Mesenchymal stem cell (in vitro differentiated cells and primary cell): ENCODE data around the gene CD44.

Experiments used
- DNase-seq: peaks from one replicate; pipeline ENCODE4 v3.0.0-alpha.2; 2013
- H2AFZ ChIP-seq: one replicate; pipeline ENCODE4 v1.6.1; 2013; ENCODE audit warnings: low read depth, mild to moderate bottlenecking, control low read depth, inconsistent platforms, low read length, moderate library complexity
- H2AK5ac ChIP-seq: 2 replicates; pipeline ENCODE4 v1.6.1; 2013; ENCODE audit warnings: low read length, moderate library complexity, mild to moderate bottlenecking, inconsistent platforms; ENCODE audit not compliant: severe bottlenecking
- H2BK120ac ChIP-seq: one replicate; pipeline ENCODE4 v1.6.1; 2013; ENCODE audit warnings: low read depth, mild to moderate bottlenecking, inconsistent platforms, low read length, moderate library complexity
- H2BK12ac ChIP-seq, 2 experiments: one replicate each; pipeline ENCODE4 v1.6.1; 2013; ENCODE audit warnings: inconsistent platforms in 2 of 2, low read length in 2 of 2, mild to moderate bottlenecking in 2 of 2, moderate library complexity in 2 of 2, control low read depth in 1 of 2
- H2BK15ac ChIP-seq: one replicate; pipeline ENCODE4 v1.6.1; 2013; ENCODE audit warnings: mild to moderate bottlenecking, low read depth, inconsistent platforms; ENCODE audit not compliant: poor library complexity, severe bottlenecking
- H2BK5ac ChIP-seq: 2 replicates; pipeline ENCODE4 v1.6.1; 2013; ENCODE audit warnings: low read depth, mild to moderate bottlenecking, low read length, control low read depth, inconsistent platforms; ENCODE audit not compliant: poor library complexity, severe bottlenecking
- H3K14ac ChIP-seq, 2 experiments: one replicate each; pipeline ENCODE4 v1.6.1; 2013; ENCODE audit warnings: inconsistent platforms in 2 of 2, low read length in 2 of 2, control low read depth in 1 of 2, mild to moderate bottlenecking in 1 of 2, moderate library complexity in 1 of 2
- H3K18ac ChIP-seq, 2 experiments: one replicate each; pipeline ENCODE4 v1.6.1; 2013; ENCODE audit warnings: inconsistent platforms in 2 of 2, low read length in 2 of 2, control low read depth in 1 of 2, low read depth in 1 of 2, mild to moderate bottlenecking in 1 of 2
- H3K23ac ChIP-seq, 2 experiments: one replicate each; pipeline ENCODE4 v1.6.1; 2013; ENCODE audit warnings: inconsistent platforms in 2 of 2, low read length in 2 of 2, mild to moderate bottlenecking in 2 of 2, moderate library complexity in 2 of 2, control low read depth in 1 of 2
- H3K27ac ChIP-seq: 2 replicates; pipeline ENCODE4 v1.5.1; 2013; ENCODE audit warnings: mild to moderate bottlenecking, moderate library complexity, low read length, control low read depth, inconsistent platforms; ENCODE audit not compliant: poor library complexity, severe bottlenecking
- H3K27me3 ChIP-seq, 2 experiments: 2 replicates each; pipeline versions ENCODE4 v1.6.1 to v1.7.0; 2013; ENCODE audit warnings: low read length in 2 of 2, mild to moderate bottlenecking in 2 of 2, moderate library complexity in 2 of 2, control low read depth in 1 of 2, inconsistent platforms in 1 of 2; ENCODE audit not compliant: control insufficient read depth in 1 of 2, insufficient read depth in 1 of 2
- H3K36me3 ChIP-seq, 2 experiments: 2 replicates each; pipeline versions ENCODE4 v1.6.1 to v1.7.0; 2013; ENCODE audit warnings: low read length in 2 of 2, control low read depth in 1 of 2, inconsistent platforms in 1 of 2, low read depth in 1 of 2, mild to moderate bottlenecking in 1 of 2; ENCODE audit not compliant: insufficient read depth in 2 of 2, control insufficient read depth in 1 of 2
- H3K4ac ChIP-seq, 2 experiments: one replicate each; pipeline ENCODE4 v1.6.1; 2013; ENCODE audit warnings: inconsistent platforms in 2 of 2, low read length in 2 of 2, mild to moderate bottlenecking in 2 of 2, moderate library complexity in 2 of 2, control low read depth in 1 of 2, low read depth in 1 of 2
- H3K4me1 ChIP-seq: 2 replicates; pipeline ENCODE4 v1.6.1; 2013; ENCODE audit warnings: low read depth, low read length, control low read depth; ENCODE audit not compliant: control insufficient read depth, insufficient read depth
- H3K4me2 ChIP-seq: 2 replicates; pipeline ENCODE4 v1.6.1; 2013; ENCODE audit warnings: low read length, mild to moderate bottlenecking, inconsistent platforms; ENCODE audit not compliant: poor library complexity, severe bottlenecking
- H3K4me3 ChIP-seq, 2 experiments: 2 replicates each; pipeline versions ENCODE4 v1.5.1 to v1.7.0; 2013; ENCODE audit warnings: low read length in 2 of 2, mild to moderate bottlenecking in 2 of 2, control low read depth in 1 of 2, low read depth in 1 of 2; ENCODE audit not compliant: insufficient read depth in 1 of 2
- H3K79me1 ChIP-seq: replicated peaks from 2 replicates; pipeline ENCODE4 v1.6.1; 2013; ENCODE audit warnings: mild to moderate bottlenecking, control low read depth, low read length, inconsistent platforms; ENCODE audit not compliant: poor library complexity, severe bottlenecking
- H3K9ac ChIP-seq: 2 replicates; pipeline ENCODE4 v1.7.0; 2013; ENCODE audit warnings: mild to moderate bottlenecking, low read length, moderate library complexity
- H3K9me3 ChIP-seq: 2 replicates; pipeline ENCODE4 v1.7.0; 2013; ENCODE audit warnings: mild to moderate bottlenecking, low read length; ENCODE audit not compliant: control insufficient read depth
- H4K8ac ChIP-seq: one replicate; pipeline ENCODE4 v1.6.1; 2013; ENCODE audit warnings: inconsistent platforms, mild to moderate bottlenecking, low read length, moderate library complexity
- H4K91ac ChIP-seq: one replicate; pipeline ENCODE4 v1.6.1; 2013; ENCODE audit warnings: mild to moderate bottlenecking, low read length, inconsistent platforms
- WGBS: methylation state at CpG from one replicate; pipeline ENCODE4 v1.1.7; 2013; ENCODE audit warnings: mixed read lengths; 5-methylcytosine and 5-hydroxymethylcytosine counted together

The CD44 gene

DNA sequence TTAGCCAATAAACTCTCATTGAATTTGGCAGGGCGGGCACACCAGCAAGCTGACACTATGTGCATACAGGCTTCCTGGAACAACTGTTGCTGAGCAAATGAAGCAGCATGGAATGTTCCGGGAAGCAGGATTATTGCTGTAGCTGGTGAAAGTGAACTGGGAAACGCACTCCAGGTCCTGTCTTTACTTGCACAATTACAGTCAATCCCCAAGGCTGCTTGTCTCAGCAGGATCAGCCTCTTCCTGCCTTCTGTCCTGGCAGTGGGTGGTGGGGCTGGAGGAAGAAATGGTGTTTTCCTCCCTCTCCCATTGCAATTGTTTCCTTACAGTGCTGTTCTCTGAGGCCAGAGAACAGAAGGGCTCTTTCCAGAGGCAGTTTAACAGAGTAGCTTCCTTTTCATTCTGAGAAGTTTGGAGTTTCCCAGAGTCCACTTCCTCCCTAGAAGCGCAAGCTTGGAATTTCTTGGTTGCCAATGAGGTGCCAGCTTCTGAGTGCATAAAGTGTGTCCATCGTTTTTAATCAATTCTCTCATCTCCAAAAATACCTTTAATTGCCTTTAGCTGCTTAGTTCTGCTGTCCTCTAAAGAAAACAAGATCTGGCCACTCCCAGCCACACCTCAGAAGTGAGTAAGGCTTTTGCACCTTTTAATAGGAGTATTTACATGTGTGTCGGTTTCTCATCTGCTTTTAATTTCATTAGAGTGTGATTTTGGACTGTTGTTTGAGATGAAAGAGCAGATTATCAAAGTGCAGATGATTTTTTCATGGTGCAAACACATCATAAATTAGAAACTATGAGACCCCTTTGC lies 19.9 kb downstream of the CD44 start:
- Histone ChIP-seq H4K8ac (no peak overlapping the region), H2BK15ac (no peak overlapping the region), H3K4me3 (peak overlapping the region in 1 of 2 experiments; percentile 45), H3K27ac (peak overlapping the region; percentile 1), H3K4ac (peak overlapping the region in 1 of 2 experiments; percentile 1), H3K14ac (no peak overlapping the region), H3K79me1 (no peaks in the 10 kb centered on the region), H4K91ac (no peak overlapping the region), H2AK5ac (no peak overlapping the region), H3K4me1 (peaks cover 17% of the 10 kb centered on the region), H2BK120ac (no peak overlapping the region), H2AFZ (no peak overlapping the region), H3K23ac (no peak overlapping the region), H3K9ac (peak overlapping the region; percentile 75), H3K18ac (no peak overlapping the region), H2BK12ac (peak overlapping the region in 1 of 2 experiments; percentile 10), H2BK5ac (no peak overlapping the region), H3K9me3 (no peaks in the 10 kb centered on the region), H3K4me2 (no peak overlapping the region), H3K27me3 (no peaks in the 10 kb centered on the region), H3K36me3 (peaks cover 3 to 96% of the 10 kb centered on the region in 2 experiments)
- WGBS: 75% methylated on average over 5 of the region's 6 CpGs
- peak; percentile 78 for DNase-seq

DNA sequence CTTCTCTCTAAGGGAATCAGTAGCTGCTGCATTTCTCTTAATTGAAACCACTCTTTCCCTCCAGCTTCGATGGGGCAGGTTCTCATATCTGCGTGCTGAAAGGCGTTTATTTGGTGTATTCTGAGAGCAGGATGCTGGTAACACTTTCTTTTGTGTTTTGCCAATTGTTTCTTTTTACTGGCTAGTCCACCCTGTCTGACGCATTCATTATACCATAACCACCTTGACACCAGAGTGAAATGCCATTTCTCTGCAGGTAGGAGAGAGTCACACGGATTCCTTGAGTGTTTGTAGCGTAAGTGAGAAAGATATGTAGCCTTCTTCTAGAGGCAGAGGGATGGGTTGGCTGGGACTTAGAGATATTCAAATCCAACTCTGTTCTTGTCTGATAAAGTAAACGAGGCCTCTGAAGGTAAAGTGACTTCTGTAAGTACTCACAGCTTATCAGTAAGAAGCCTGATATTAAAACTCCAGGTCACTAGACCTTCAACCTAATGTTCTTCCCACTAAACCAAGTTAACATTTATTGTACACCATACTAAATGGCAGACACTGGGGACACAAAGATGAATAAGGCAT lies 21.4 kb downstream of the CD44 start:
- Histone ChIP-seq H3K18ac (no peak overlapping the region), H3K4me1 (peaks cover 22% of the 10 kb centered on the region), H4K91ac (no peak overlapping the region), H2AK5ac (peak overlapping the region; percentile 6), H3K27ac (no peak overlapping the region), H3K27me3 (no peaks in the 10 kb centered on the region), H2BK15ac (no peak overlapping the region), H3K4me3 (peak overlapping the region in 1 of 2 experiments; percentile 2), H2AFZ (no peak overlapping the region), H2BK5ac (no peak overlapping the region), H2BK120ac (no peak overlapping the region), H3K36me3 (peaks cover 3 to 96% of the 10 kb centered on the region in 2 experiments), H3K14ac (no peak overlapping the region), H3K79me1 (no peaks in the 10 kb centered on the region), H3K23ac (no peak overlapping the region), H3K9me3 (no peaks in the 10 kb centered on the region), H4K8ac (no peak overlapping the region), H3K4me2 (no peak overlapping the region), H2BK12ac (no peak overlapping the region), H3K4ac (no peak overlapping the region), H3K9ac (peak overlapping the region; percentile 75)
- DNase-seq: no peak
- WGBS: no CpG with 5 or more reads among the region's 7 CpGs

DNA sequence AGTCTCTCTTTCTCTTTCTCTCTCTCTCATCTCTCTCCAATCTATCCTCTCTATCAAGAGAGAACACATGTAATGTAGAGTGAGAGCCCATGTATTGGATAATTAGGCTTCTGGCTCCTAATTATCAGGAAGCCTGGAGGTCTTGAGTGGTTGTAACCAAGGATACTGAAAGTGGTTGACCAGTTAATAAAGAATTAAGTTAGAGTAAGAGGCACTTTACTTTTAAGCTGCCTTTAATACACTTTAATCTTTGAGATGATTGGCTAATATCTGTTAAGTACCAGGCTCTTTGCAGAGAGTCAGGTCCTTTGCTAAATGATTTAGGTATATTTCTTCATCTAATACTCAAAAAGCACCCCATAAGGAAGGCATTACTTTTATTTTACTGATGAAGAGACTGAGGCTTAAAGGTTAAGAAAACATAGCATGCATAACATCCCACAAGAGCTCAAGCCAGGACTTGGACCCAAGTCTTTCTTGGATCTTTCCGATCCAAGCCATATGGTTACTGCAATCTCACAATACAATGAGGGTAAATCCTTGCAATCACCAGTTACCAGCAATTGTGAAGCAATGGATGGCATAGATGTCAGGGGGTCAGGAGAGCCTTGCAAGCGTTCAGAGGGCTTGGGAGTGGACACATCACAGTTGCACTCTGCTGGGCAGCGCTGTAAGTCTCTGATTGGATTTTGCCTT lies 22.1 kb downstream of the CD44 start:
- Histone ChIP-seq H3K36me3 (peaks cover 3 to 90% of the 10 kb centered on the region in 2 experiments), H3K4me3 (peak overlapping the region in 1 of 2 experiments; percentile 3), H3K23ac (no peak overlapping the region), H2BK12ac (peak overlapping the region in 1 of 2 experiments; percentile 15), H3K9ac (peak overlapping the region; percentile 75), H4K91ac (no peak overlapping the region), H3K14ac (no peak overlapping the region), H3K4me2 (no peak overlapping the region), H3K4ac (no peak overlapping the region), H4K8ac (peak overlapping the region; percentile 30), H2AFZ (no peak overlapping the region), H3K9me3 (no peaks in the 10 kb centered on the region), H3K27ac (peak overlapping the region; percentile 5), H3K27me3 (no peaks in the 10 kb centered on the region), H2BK15ac (no peak overlapping the region), H3K4me1 (peaks cover 23% of the 10 kb centered on the region), H2BK120ac (no peak overlapping the region), H3K79me1 (no peaks in the 10 kb centered on the region), H2AK5ac (no peak overlapping the region), H3K18ac (peak overlapping the region in 1 of 2 experiments; percentile 40), H2BK5ac (no peak overlapping the region)
- 100% methylated on average over 2 of the region's 3 CpGs for WGBS
- DNase-seq: no peak

DNA sequence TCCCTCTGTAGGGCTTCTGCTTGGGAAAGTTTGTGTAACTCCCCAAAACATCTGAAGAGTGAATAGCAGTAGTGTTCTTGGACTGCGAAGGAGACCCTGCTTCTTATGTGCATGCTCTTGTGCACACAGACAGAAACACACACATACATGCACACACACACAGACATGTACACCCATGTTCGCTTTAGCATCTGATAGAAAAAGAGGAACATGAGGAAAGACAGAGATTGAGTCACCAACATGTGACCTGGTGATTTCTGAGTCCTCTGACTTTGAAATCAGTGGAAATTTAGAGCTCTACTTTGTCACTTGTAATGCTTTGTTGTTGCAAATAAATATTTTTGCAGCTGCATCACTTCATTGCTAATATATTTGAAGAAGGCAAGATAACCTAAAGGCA lies 23.8 kb downstream of the CD44 start:
- peak; percentile 81 for DNase-seq
- 96% methylated on average over 2 of the region's 2 CpGs for WGBS
- Histone ChIP-seq H3K4ac (no peak overlapping the region), H4K8ac (peak overlapping the region; percentile 38), H3K36me3 (peaks cover under 1 to 73% of the 10 kb centered on the region in 2 experiments), H3K14ac (no peak overlapping the region), H3K27me3 (no peaks in the 10 kb centered on the region), H3K4me1 (peaks cover 31% of the 10 kb centered on the region), H3K79me1 (no peaks in the 10 kb centered on the region), H2BK15ac (no peak overlapping the region), H2BK12ac (no peak overlapping the region), H4K91ac (no peak overlapping the region), H3K4me2 (no peak overlapping the region), H3K9ac (peak overlapping the region; percentile 90), H3K27ac (peak overlapping the region; percentile 94), H2BK5ac (no peak overlapping the region), H2AFZ (no peak overlapping the region), H3K9me3 (no peaks in the 10 kb centered on the region), H3K23ac (no peak overlapping the region), H2AK5ac (peak overlapping the region; percentile 24), H3K4me3 (no peak overlapping the region), H3K18ac (peak overlapping the region; percentile 30 to 74), H2BK120ac (no peak overlapping the region)
